Heart left ventricle (tissue), 13 donors: ENCODE measurements around the gene PARP15.
"Not testable (repeated sequence)": the region's sequence is repeated elsewhere in the genome, so short reads cannot be mapped to it uniquely, and the experiment has no call there.

Experiments used
- POLR2A ChIP-seq, 2 donors: fragments of 450-650 bp; IDR thresholded peaks; one replicate each; pipeline ENCODE4 v1.6.1; 2017; ENCODE audit warnings: antibody characterized with exemption in 2 of 2, mild to moderate bottlenecking in 2 of 2, moderate library complexity in 2 of 2
- TF ChIP-seq, protein P1 (sequence below), 12 donors: fragments of 200-600 bp; sonication (generic) in 4 of 12; IDR thresholded peaks; one replicate each; pipeline versions ENCODE4 v1.5.0 to v1.8.0; 2018 to 2022; ENCODE audit warnings: antibody characterized with exemption in 12 of 12, mild to moderate bottlenecking in 5 of 12
- donor health status: ischemic (EF 13 %, LVEDD 7.1; RV severe dilation, severe dysfunction).
- donor health status: DM: no; HTN: yes; CAD: no.
- donor health status: DM: no; HTN: no; CAD: no.
- donor health status: ischemic (EF 25% LVEDD 6.9; RV normal size, moderate dysfunction).
- donor health status: ischemic (EF 25% LVEDD 5.7; RV mildly dilated, moderate dysfunction).
- donor health status: ischemic (EF 35%, LVEDD 5.7; RV mildly dilated, moderate dysfunction).
- donor health status: nonischemic (EF 11% LVEDD 7.7; RV severe dilation, severe dysfunction).
- donor health status: DM: yes; HTN: yes; CAD: no.
- donor health status: PGD.
- donor health status: ischemic (EF 29% LVEDD 5.4; RV normal size, mild dysfunction).
- donor health status: nonischemic (EF 23%, LVEDD 6.1; RV moderate dilation, normal function).

- TF ChIP-seq, protein P1, sequence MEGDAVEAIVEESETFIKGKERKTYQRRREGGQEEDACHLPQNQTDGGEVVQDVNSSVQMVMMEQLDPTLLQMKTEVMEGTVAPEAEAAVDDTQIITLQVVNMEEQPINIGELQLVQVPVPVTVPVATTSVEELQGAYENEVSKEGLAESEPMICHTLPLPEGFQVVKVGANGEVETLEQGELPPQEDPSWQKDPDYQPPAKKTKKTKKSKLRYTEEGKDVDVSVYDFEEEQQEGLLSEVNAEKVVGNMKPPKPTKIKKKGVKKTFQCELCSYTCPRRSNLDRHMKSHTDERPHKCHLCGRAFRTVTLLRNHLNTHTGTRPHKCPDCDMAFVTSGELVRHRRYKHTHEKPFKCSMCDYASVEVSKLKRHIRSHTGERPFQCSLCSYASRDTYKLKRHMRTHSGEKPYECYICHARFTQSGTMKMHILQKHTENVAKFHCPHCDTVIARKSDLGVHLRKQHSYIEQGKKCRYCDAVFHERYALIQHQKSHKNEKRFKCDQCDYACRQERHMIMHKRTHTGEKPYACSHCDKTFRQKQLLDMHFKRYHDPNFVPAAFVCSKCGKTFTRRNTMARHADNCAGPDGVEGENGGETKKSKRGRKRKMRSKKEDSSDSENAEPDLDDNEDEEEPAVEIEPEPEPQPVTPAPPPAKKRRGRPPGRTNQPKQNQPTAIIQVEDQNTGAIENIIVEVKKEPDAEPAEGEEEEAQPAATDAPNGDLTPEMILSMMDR (IDR thresholded peaks at IDR 0.05), result not testable (repeated sequence)
- TF ChIP-seq POLR2A (IDR thresholded peaks at IDR 0.05), result not testable (repeated sequence)
These were observed 80.9 kb downstream of the PARP15 start for GRCh38 chr3:122658336-122658735.
